Measurements from ENCODE around the gene DYNLL1.
"Not testable (repeated sequence)": the region's sequence is repeated elsewhere in the genome, so short reads cannot be mapped to it uniquely, and the experiment has no call there.

DYNLL1 gene

GRCh38 chr12:120515496-120515895, 19.6 kb downstream of the DYNLL1 start:
- DNase-seq (ENCODE audit: low read depth), result no peak

DNA sequence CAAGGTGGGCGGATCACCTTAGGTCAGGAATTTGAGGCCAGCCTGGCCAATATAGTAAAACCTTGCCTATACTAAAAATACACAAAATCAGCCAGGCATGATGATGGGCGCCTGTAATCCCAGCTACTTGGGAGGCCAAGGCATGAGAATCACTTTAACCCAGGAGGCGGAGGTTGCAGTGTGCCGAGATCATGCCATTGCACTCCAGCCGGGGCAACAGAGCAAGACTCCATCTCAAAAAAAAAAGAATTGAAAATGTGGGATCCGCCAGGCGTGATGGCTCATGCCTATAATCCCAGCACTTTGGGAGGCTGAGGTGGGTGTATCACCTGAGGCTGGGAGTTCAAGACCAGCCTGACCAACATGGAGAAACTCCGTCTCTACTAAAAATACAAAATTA, 23.4 kb downstream of the DYNLL1 start:
- DNase-seq (ENCODE audit: low read depth), result not testable (repeated sequence)

DNA sequence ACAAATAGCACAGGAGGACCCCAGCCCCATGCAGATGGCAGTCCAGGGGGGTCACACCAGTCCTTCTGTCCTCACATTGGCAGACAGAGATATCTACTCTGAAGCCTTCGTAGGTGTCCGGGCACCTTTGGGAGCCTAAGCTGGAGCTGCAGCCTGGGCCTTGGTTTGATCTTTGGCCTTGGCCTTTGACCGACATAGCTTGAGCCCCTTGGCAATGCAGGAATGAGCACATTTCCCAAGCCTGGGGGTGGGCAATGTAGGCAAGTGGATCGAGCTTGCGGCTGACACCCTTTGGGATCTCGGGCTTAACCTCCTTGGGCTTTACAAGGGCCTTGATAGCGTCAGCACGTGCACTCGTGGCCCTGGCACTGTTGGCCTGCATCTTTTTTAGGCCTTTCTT, 26.7 kb downstream of the DYNLL1 start:
- DNase-seq (ENCODE audit: low read depth), result no peak

DNA sequence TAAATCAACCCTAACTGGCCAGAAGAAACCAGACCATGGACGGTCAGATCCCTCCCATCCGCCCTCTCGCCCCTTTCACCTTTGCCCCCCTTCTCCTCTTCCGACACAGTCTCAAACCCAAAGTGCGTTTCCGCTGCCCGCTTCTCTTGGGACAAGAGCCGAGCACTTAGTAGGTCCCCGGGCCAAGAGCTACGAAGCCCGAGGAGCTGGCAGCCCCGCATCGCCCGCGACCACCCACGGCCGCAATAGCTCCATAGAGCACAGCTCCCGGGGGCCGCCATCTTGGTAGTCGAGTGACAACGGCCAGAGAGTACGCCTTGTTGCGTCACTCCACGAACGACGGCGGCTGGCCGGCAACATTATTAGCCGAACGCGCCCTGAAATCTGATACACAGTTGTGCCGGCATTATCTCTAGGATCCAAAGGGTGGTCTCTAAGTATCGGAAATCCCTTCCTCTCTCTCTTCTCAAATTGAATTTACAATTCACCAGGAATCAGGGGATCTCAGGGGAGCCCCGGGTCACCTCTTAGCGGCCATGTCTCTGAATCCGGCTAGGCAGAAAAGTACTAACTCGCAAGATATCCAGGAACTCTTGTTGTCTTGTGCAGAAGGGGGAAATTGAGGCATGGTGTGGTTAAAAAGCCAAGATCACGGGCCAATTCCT, 33.1 kb downstream of the DYNLL1 start, which contains the start of gene COQ5:
COQ5 (minus strand) TSS at position 298 of the 665 bp plus-strand sequence; CDS start at position 281, 17 bp downstream.
- peak; percentile 45 for DNase-seq (ENCODE audit: low read depth)

DNA sequence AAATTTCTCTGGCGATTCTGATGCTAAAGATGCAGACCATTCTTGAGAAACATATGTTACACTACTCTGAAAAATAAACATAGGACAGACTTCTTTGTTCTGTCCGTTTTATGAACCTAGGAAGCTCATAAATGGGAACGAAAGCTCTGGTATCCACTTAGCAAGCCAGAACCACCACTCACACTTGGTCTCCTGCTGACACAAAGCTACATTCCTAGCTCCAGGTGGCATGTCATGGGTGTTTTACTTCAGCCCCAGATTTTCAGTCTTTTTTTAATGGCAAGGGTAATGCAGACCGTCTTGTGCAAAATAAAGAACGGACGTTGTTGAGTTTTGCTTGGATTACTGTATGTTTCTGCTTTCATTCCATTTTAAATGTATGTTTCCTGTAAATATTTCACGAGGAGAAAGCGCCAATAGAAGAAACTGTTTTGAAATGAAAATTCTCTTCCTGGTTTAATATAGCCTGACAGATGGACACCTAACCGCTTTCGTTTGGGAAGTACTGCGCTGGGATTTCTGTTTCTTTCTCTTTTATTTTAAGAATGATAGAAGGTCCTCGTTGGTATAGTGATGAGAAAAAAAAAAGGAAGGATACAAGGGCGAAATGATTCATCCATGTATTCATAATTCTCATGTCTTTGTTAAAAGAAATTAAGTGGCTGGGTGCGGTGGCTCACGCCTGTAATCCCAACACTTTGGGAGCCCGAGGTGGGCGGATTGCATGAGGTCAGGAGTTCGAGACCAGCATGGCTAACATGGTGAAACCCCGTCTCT, 33.9 kb downstream of the DYNLL1 start:
- DNase-seq (ENCODE audit: low read depth), result no peak

DNA sequence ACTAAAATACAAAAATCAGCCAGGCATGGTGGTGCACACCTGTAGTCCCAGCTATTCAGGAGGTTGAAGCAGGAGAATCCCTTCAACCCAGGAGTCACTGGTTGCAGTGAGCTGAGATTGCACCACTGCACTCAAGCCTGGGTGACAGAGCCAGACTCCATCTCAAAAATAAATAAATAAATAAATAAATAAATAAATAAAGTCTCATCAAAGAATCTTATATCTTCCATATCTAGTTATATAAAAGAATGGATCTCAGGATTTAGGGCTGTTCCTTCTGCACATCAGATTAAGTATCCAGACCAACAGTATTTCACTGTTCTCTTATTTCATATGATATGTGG, 34.5 kb downstream of the DYNLL1 start:
- DNase-seq (ENCODE audit: low read depth), result not testable (repeated sequence)

GRCh38 chr12:120532701-120533238, 36.9 kb downstream of the DYNLL1 start:
- DNase-seq (ENCODE audit: low read depth), result no peak

- DNase-seq (ENCODE audit: low read depth), result peak; percentile 59
Measured at GRCh38 chr12:120534203-120534702, 38.3 kb downstream of the DYNLL1 start, which contains the start of gene RNF10. Gene RNF10 (plus strand): TSS chr12:120534356. CDS start chr12:120534812, 456 bp downstream.

- peak; percentile 18 for DNase-seq (ENCODE audit: low read depth)
Measured at GRCh38 chr12:120534703-120535655, 39.1 kb downstream of the DYNLL1 start.

DNA sequence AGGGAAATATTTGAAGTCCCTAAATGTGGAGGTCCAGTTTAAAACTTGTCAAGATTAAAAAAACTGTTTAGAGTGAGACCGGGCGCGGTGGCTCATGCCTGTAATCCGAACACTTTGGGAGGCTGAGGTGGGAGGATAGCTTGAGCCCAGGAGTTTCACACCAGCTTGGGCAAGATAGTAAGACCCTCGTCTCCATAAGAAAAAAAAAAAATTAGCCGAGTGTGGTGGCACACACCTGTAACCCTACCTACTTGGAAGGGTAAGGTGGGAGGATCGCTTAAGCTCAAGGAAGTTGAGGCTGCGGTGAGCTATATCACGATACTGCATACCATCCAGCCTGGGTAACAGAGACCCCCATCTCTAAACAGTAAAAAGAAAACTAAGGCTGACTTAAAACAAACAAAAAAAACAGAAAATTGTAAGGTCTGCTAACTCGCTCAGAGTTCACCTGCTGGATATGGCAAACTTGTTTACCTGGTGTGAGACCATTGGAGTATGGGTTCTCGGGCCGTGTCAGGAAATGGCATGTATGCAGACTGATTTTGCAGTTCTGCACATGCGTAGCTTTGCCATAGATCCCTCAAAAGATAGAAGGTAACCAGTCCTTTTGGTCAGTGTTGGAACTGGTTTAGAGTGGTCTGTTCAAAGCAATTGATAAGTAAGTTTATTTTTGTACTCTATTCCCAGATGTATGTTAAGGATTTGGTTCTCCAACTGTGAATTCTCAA, 40.3 kb downstream of the DYNLL1 start:
- DNase-seq (ENCODE audit: low read depth), result no peak

GRCh38 chr12:120537856-120538220, 41.9 kb downstream of the DYNLL1 start:
- DNase-seq (ENCODE audit: low read depth), result no peak

GRCh38 chr12:120538281-120539156, 42.6 kb downstream of the DYNLL1 start:
- DNase-seq (ENCODE audit: low read depth), result no peak

DNA sequence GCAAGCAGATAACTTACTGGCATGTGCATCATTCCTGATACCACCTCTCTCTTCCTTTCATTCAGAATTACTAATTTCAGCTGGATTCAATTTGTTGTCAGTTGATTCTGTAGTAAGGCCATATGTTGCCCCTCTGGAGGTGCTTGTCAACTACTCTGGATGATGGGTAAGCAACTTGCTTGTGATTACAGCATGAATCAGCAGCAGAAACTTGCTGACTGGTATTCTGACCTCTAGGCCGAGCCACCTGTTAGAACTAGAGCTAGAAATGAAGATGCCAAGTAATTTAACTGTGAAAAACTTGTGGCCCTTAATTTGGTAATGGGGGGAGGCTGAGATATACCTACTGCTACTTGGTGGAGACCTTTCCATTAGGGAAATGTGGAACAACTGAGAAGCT, 43.4 kb downstream of the DYNLL1 start:
- no peak for DNase-seq (ENCODE audit: low read depth)

DNA sequence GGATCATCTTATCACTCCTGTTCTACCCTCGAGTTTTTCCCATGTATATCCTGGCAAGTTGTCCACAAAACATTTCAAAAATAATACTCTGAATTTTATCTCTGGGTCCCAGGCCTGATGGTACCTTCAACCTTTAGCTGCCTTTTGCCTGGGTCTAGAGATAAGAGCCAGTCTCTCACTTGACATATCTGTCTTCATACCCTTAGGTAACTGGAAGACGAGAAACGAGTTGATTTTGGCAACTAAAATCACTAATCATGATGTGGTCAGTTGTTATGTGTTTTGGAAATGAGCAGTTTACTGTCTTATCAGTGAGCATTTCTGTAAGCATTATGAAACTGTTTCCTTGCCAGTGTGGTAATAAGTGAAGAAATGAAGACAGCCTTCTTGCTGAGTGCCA, 44.5 kb downstream of the DYNLL1 start:
- DNase-seq (ENCODE audit: low read depth), result peak; percentile 80

DNA sequence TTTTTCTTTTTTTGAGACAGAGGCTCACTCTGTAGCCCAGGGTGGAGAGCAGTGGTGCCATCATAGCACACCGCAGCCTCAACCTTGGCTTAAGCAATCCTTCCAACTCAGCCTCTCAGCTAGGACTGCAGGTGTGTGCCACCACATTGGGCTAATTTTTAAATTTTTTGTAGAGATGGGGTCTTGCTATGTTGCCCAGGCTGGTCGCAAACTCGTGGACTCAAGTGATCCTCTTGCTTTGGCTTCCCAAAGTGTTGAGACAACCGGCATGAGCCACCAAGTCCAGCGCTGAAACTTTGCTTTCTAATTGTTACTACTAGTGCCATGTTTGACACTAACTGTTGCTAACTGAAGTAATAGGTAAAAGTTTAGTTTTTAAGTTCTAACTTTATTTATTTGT, 46.3 kb downstream of the DYNLL1 start:
- no peak for DNase-seq (ENCODE audit: low read depth)

DNA sequence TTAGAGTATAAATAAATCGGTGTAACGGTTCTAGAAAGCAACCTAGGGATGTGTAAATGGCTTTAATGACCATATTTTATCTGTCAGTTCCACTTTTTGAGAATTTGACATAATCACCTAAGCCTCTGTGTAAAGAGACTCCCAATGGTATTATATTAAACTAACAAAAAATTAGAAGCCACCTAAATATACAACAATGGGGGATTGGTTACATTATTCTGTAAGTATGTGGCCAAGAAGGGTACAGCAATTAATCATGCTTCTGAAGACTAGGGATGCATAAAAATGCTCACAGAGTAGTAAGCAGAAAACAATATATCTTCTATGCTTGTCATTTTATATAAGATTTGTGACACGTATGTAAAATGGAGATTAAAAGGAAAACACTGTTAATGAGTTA, 48.8 kb downstream of the DYNLL1 start:
- DNase-seq (ENCODE audit: low read depth), result no peak

DNA sequence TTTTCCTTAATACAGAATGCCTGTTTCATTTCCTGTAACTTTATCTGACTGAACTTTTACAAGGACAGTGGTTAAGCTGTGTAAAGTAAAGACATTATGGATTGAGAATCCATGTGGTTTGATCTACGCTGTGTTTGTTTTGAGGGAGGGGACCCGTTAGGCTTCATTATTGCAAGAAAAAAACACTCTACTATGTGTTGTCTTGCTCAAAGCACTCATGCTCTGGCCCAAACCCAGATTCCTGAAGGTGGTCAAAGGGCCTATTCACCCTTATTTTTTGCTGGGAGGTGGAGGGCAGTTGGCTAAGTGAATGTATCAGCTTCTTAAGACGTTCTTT, 50.1 kb downstream of the DYNLL1 start:
- no peak for DNase-seq (ENCODE audit: low read depth)
